Activated CD4-positive, alpha-beta memory T cell treated with anti-CD3 and anti-CD28 coated beads for 36 hours (primary cell): ENCODE measurements around the gene BEND2. TPM values are rescaled to one million over a fixed set of nuclear protein-coding genes. Genes with fewer than 3 reads are reported as not detected.

ENCODE experiments used
- CTCF ChIA-PET: fragments of 350-600 bp; sonication (Branson Sonifier 250); formaldehyde crosslinking; loops from one replicate; lab custom pipeline; 2021; ENCODE audit warnings: antibody characterized with exemption, inconsistent platforms; lab: Charles Lee
- POLR2A ChIA-PET: fragments of 350-600 bp; sonication (Branson Sonifier 250); formaldehyde crosslinking; loops from one replicate; lab custom pipeline; 2021; ENCODE audit warnings: antibody characterized with exemption; lab: Charles Lee
- DNase-seq: peaks from one replicate; pipeline ENCODE4 v3.0.0-alpha.2; 2020
- H3K27ac Mint-ChIP-seq: one replicate; pipeline ENCODE4 v1.8.0; 2021; ENCODE audit warnings: mixed read lengths
- H3K27me3 Mint-ChIP-seq: one replicate; pipeline ENCODE4 v1.8.0; 2021; ENCODE audit warnings: mixed read lengths
- H3K36me3 Mint-ChIP-seq: one replicate; pipeline ENCODE4 v1.8.0; 2021; ENCODE audit warnings: mixed read lengths
- H3K4me1 Mint-ChIP-seq: one replicate; pipeline ENCODE4 v1.8.0; 2021; ENCODE audit warnings: low read depth, mixed read lengths
- H3K4me3 Mint-ChIP-seq: one replicate; pipeline ENCODE4 v1.8.0; 2021; ENCODE audit warnings: mild to moderate bottlenecking, mixed read lengths
- H3K9me3 Mint-ChIP-seq: one replicate; pipeline ENCODE4 v1.8.0; 2021; ENCODE audit warnings: mixed read lengths
- intact Hi-C: fragments of 100-400 bp; cut with micrococcal nuclease; formaldehyde crosslinking; loops from one replicate; pipeline ENCODE4 v1.15.1; 2023
- total RNA-seq, 2 experiments: library from RNA; stranded (reverse); gene quantifications; one replicate each; pipeline ENCODE4 v1.2.3, GENCODE V29; 2021

The BEND2 gene
- total RNA-seq, 2 experiments from 2014 or later, result not detected

- Mint-ChIP-seq H3K36me3 (no peaks in the 10 kb centered on the region), H3K4me3 (no peak overlapping the region), H3K4me1 (no peaks in the 10 kb centered on the region), H3K27ac (no peak overlapping the region), H3K27me3 (peaks cover 4% of the 10 kb centered on the region), H3K9me3 (no peaks in the 10 kb centered on the region)
- no peak for DNase-seq
- ChIA-PET CTCF (no interaction called here), POLR2A (no interaction called here)
- intact Hi-C loops, result no loop called here
These were observed 47.0 kb downstream of the BEND2 start for GRCh38 chrX:18173494-18174180.

- ChIA-PET CTCF (no interaction called here), POLR2A (no interaction called here)
- Mint-ChIP-seq H3K27ac (no peak overlapping the region), H3K4me1 (no peaks in the 10 kb centered on the region), H3K4me3 (no peak overlapping the region), H3K27me3 (peaks cover 4% of the 10 kb centered on the region), H3K36me3 (no peaks in the 10 kb centered on the region), H3K9me3 (no peaks in the 10 kb centered on the region)
- DNase-seq, result no peak
- intact Hi-C loops, result no loop called here
These were observed 47.7 kb downstream of the BEND2 start for GRCh38 chrX:18172970-18173369.

- no peaks in the 10 kb centered on the region for H3K36me3 Mint-ChIP-seq
- POLR2A ChIA-PET, result no interaction called here
- no peak for DNase-seq
- H3K4me3 Mint-ChIP-seq, result no peak overlapping the region
- peaks cover 4% of the 10 kb centered on the region for H3K27me3 Mint-ChIP-seq
- intact Hi-C loops, result no loop called here
- H3K27ac Mint-ChIP-seq, result no peak overlapping the region
- no peaks in the 10 kb centered on the region for H3K9me3 Mint-ChIP-seq
- CTCF ChIA-PET, result no interaction called here
- H3K4me1 Mint-ChIP-seq, result no peaks in the 10 kb centered on the region
These were observed 49.8 kb downstream of the BEND2 start for GRCh38 chrX:18170910-18171309.

GRCh38 chrX:18166068-18166467 lies 54.6 kb downstream of the BEND2 start:
- POLR2A ChIA-PET, result no interaction called here
- CTCF ChIA-PET, result no interaction called here
- no peaks in the 10 kb centered on the region for H3K4me1 Mint-ChIP-seq
- no peaks in the 10 kb centered on the region for H3K27me3 Mint-ChIP-seq
- no peaks in the 10 kb centered on the region for H3K36me3 Mint-ChIP-seq
- no peak overlapping the region for H3K27ac Mint-ChIP-seq
- no peak overlapping the region for H3K4me3 Mint-ChIP-seq
- intact Hi-C loops, result no loop called here
- no peaks in the 10 kb centered on the region for H3K9me3 Mint-ChIP-seq
- DNase-seq, result no peak

- peaks cover 3% of the 10 kb centered on the region for H3K27me3 Mint-ChIP-seq
- intact Hi-C loops, result no loop called here
- no peak overlapping the region for H3K27ac Mint-ChIP-seq
- peaks cover 4% of the 10 kb centered on the region for H3K9me3 Mint-ChIP-seq
- CTCF ChIA-PET, result no interaction called here
- H3K4me3 Mint-ChIP-seq, result no peak overlapping the region
- no peak for DNase-seq
- peaks cover 3% of the 10 kb centered on the region for H3K4me1 Mint-ChIP-seq
- POLR2A ChIA-PET, result no interaction called here
- no peaks in the 10 kb centered on the region for H3K36me3 Mint-ChIP-seq
These were observed 60.3 kb downstream of the BEND2 start for GRCh38 chrX:18160369-18160768.

GRCh38 chrX:18158963-18159362 lies 61.7 kb downstream of the BEND2 start:
- Mint-ChIP-seq H3K9me3 (peaks cover 4% of the 10 kb centered on the region), H3K36me3 (no peaks in the 10 kb centered on the region), H3K4me3 (no peak overlapping the region), H3K27me3 (peaks cover 3% of the 10 kb centered on the region), H3K27ac (no peak overlapping the region), H3K4me1 (peaks cover 3% of the 10 kb centered on the region)
- ChIA-PET CTCF (no interaction called here), POLR2A (no interaction called here)
- intact Hi-C loops, result no loop called here
- no peak for DNase-seq

- no peak overlapping the region for H3K27ac Mint-ChIP-seq
- H3K27me3 Mint-ChIP-seq, result no peaks in the 10 kb centered on the region
- H3K9me3 Mint-ChIP-seq, result peaks cover under 1% of the 10 kb centered on the region
- ChIA-PET CTCF (no interaction called here), POLR2A (no interaction called here)
- no peaks in the 10 kb centered on the region for H3K36me3 Mint-ChIP-seq
- DNase-seq, result no peak
- H3K4me1 Mint-ChIP-seq, result peaks cover under 1% of the 10 kb centered on the region
- H3K4me3 Mint-ChIP-seq, result no peak overlapping the region
- intact Hi-C loops, result no loop called here
These were observed 69.0 kb downstream of the BEND2 start for GRCh38 chrX:18151649-18152048.

GRCh38 chrX:18151157-18151556 lies 69.5 kb downstream of the BEND2 start:
- no peaks in the 10 kb centered on the region for H3K9me3 Mint-ChIP-seq
- no peak overlapping the region for H3K27ac Mint-ChIP-seq
- intact Hi-C loops, result no loop called here
- no peaks in the 10 kb centered on the region for H3K4me1 Mint-ChIP-seq
- DNase-seq, result no peak
- no peak overlapping the region for H3K4me3 Mint-ChIP-seq
- no peaks in the 10 kb centered on the region for H3K36me3 Mint-ChIP-seq
- CTCF ChIA-PET, result no interaction called here
- H3K27me3 Mint-ChIP-seq, result no peaks in the 10 kb centered on the region
- POLR2A ChIA-PET, result no interaction called here

- no peaks in the 10 kb centered on the region for H3K36me3 Mint-ChIP-seq
- intact Hi-C loops, result no loop called here
- DNase-seq, result no peak
- no peaks in the 10 kb centered on the region for H3K27me3 Mint-ChIP-seq
- H3K4me1 Mint-ChIP-seq, result no peaks in the 10 kb centered on the region
- CTCF ChIA-PET, result no interaction called here
- H3K9me3 Mint-ChIP-seq, result no peaks in the 10 kb centered on the region
- no peak overlapping the region for H3K27ac Mint-ChIP-seq
- no peak overlapping the region for H3K4me3 Mint-ChIP-seq
- POLR2A ChIA-PET, result no interaction called here
These were observed 71.2 kb downstream of the BEND2 start for GRCh38 chrX:18149454-18149853.

- peak; percentile 9 for DNase-seq
- CTCF ChIA-PET, result no interaction called here
- Mint-ChIP-seq H3K4me3 (no peak overlapping the region), H3K27ac (no peak overlapping the region), H3K4me1 (no peaks in the 10 kb centered on the region), H3K9me3 (no peaks in the 10 kb centered on the region), H3K27me3 (no peaks in the 10 kb centered on the region), H3K36me3 (no peaks in the 10 kb centered on the region)
- POLR2A ChIA-PET, result no interaction called here
- intact Hi-C loops, result no loop called here
These were observed 73.7 kb downstream of the BEND2 start for GRCh38 chrX:18146954-18147353.

GRCh38 chrX:18146009-18146408 lies 74.7 kb downstream of the BEND2 start:
- POLR2A ChIA-PET, result no interaction called here
- CTCF ChIA-PET, result no interaction called here
- Mint-ChIP-seq H3K27me3 (no peaks in the 10 kb centered on the region), H3K9me3 (no peaks in the 10 kb centered on the region), H3K27ac (no peak overlapping the region), H3K36me3 (no peaks in the 10 kb centered on the region), H3K4me1 (no peaks in the 10 kb centered on the region), H3K4me3 (no peak overlapping the region)
- intact Hi-C loops, result no loop called here
- DNase-seq, result no peak

- Mint-ChIP-seq H3K27me3 (no peaks in the 10 kb centered on the region), H3K4me1 (no peaks in the 10 kb centered on the region), H3K9me3 (no peaks in the 10 kb centered on the region), H3K36me3 (no peaks in the 10 kb centered on the region), H3K4me3 (no peak overlapping the region), H3K27ac (no peak overlapping the region)
- DNase-seq, result no peak
- intact Hi-C loops, result no loop called here
- ChIA-PET CTCF (no interaction called here), POLR2A (no interaction called here)
These were observed 83.9 kb downstream of the BEND2 start for GRCh38 chrX:18136816-18137215.

GRCh38 chrX:18133605-18134004 lies 87.1 kb downstream of the BEND2 start:
- Mint-ChIP-seq H3K27me3 (no peaks in the 10 kb centered on the region), H3K9me3 (no peaks in the 10 kb centered on the region), H3K36me3 (no peaks in the 10 kb centered on the region), H3K27ac (no peak overlapping the region), H3K4me3 (no peak overlapping the region), H3K4me1 (no peaks in the 10 kb centered on the region)
- ChIA-PET POLR2A (no interaction called here), CTCF (no interaction called here)
- no peak for DNase-seq
- intact Hi-C loops, result no loop called here
